Suprapubic skin (tissue), 4 donors: ENCODE results near the gene POU6F1.

ENCODE experiments used
- CTCF ChIP-seq, 2 donors: fragments of 200-600 bp in 1 of 2; fragments of 450-650 bp in 1 of 2; sonication (generic) in 1 of 2; IDR thresholded peaks; one replicate each; pipeline ENCODE4 v1.5.1; 2016 to 2019; ENCODE audit warnings: antibody characterized with exemption in 2 of 2, mild to moderate bottlenecking in 1 of 2, moderate library complexity in 1 of 2
- EP300 ChIP-seq: sonication (generic); formaldehyde crosslinking; IDR thresholded peaks from one replicate; pipeline ENCODE4 v1.6.1; 2017; ENCODE audit warnings: antibody characterized with exemption
- POLR2AphosphoS5 ChIP-seq, 3 donors: sonication (generic); formaldehyde crosslinking; IDR thresholded peaks; one replicate each; pipeline ENCODE4 v1.6.1; 2017; ENCODE audit warnings: antibody characterized with exemption in 3 of 3

DNA sequence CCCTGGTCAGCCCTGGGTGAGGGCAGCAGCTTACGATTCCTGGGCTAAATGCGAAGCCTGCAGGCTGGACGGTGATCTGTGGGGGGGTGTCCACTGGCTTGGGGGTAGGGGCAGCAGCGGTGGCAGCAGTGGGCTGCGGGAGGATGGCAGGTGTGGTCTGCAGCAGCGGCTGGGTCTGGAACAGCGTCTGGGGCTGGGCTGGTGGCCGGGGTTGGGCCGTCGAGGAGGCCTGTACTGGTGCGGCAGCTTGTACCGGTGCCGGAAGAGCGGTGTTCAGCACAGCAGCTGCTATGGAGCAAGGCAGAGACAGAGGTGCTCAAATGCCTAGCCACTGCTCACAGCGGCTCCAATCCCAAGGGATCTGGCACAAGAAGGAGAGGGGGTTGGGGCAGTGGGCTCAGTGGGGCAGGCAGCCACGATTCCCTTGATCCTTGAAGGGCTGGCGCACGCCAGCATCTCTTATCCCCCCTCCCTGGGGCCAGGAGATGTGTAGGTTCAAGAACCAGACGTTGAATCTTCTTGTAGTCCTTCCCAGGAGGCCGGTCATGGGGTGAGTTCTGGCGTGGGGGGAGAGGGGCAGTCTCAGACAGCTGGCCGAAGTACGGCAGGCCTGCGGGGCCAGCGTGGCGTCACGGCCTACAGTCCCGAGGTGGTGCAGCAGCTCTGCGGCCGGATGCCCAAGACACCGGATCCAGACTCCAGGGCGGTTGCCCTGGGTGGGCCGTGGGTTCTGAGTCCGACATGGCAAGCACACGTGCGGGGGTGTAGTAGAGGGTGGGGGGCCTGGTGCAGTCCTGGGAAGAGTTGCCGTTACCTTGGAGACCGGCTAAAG lies 19.9 kb downstream of the POU6F1 start:
- TF ChIP-seq CTCF (IDR thresholded peaks at IDR 0.05) (no peak), POLR2AphosphoS5 (IDR thresholded peaks at IDR 0.05) (no peak), EP300 (no peak)
